Thyroid gland (tissue), 4 donors: ENCODE results near the gene CEP152.

Experiments used
- POLR2A ChIP-seq, 2 donors: fragments of 450-650 bp; IDR thresholded peaks; one replicate each; pipeline ENCODE4 v1.6.1; 2017; ENCODE audit warnings: antibody characterized with exemption in 2 of 2, mild to moderate bottlenecking in 2 of 2, moderate library complexity in 1 of 2
- TF ChIP-seq, protein P1 (sequence below), 6 experiments: fragments of 200-600 bp in 3 of 6; fragments of 450-650 bp in 3 of 6; sonication (generic) in 3 of 6; IDR thresholded peaks; one replicate each; pipeline ENCODE4 v1.5.1; 2016 to 2019; ENCODE audit warnings: antibody characterized with exemption in 6 of 6, mild to moderate bottlenecking in 2 of 6, inconsistent platforms in 1 of 6, moderate library complexity in 1 of 6

DNA sequence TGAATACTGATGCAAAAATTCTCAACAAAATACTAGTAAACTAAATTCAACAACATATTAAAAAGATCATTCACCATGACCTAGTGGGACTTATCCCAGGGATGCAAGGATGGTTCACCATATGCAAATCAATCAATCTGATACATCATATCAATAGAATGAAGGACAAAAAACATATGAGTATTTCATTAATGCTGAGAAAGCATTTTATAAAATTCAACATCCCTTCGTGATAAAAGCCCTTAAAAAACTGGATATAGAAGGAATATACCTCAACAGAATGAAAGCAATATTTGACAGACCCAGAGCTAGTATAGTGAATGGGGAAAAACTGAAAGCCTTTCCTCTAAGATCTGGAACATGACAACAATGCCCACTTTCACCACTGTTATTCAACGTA, 122.4 kb downstream of the CEP152 start:
- TF ChIP-seq, protein P1, sequence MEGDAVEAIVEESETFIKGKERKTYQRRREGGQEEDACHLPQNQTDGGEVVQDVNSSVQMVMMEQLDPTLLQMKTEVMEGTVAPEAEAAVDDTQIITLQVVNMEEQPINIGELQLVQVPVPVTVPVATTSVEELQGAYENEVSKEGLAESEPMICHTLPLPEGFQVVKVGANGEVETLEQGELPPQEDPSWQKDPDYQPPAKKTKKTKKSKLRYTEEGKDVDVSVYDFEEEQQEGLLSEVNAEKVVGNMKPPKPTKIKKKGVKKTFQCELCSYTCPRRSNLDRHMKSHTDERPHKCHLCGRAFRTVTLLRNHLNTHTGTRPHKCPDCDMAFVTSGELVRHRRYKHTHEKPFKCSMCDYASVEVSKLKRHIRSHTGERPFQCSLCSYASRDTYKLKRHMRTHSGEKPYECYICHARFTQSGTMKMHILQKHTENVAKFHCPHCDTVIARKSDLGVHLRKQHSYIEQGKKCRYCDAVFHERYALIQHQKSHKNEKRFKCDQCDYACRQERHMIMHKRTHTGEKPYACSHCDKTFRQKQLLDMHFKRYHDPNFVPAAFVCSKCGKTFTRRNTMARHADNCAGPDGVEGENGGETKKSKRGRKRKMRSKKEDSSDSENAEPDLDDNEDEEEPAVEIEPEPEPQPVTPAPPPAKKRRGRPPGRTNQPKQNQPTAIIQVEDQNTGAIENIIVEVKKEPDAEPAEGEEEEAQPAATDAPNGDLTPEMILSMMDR (IDR thresholded peaks at IDR 0.05) = no peak
- TF ChIP-seq POLR2A (IDR thresholded peaks at IDR 0.05) = no peak
